ENCODE data around the gene ARF1. TPM values are rescaled to one million over a fixed set of nuclear protein-coding genes. Genes with fewer than 3 reads are reported as not detected.

ARF1 gene
- total and polyA plus RNA-seq, 2 of the 8 experiments (the other 6 are each of a cell fraction or from before 2014, with no cell fraction given), result 265 to 471 TPM

DNA sequence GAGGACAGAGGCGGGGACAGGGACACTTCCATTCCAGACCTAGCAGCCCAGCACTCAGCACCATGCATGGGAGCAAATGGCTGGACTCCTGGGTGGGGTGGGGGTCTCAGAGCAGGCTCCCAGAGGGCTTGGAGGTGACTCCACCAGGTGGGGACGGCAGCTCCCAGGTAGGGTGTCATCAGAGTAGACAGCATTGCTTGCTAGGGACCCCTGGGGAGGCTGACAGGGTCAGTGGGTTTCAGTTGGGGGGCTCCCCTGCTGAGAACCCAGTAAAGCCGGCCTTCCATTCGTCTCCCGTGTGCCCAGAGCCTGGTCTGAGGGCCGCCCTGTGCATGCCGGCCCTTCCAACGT, 62.5 kb downstream of the ARF1 start:
- peaks cover 23% of the 10 kb centered on the region for H3K79me1 ChIP-seq (ENCODE audit: low read depth, low read length)
- no peak overlapping the region for H3K56ac ChIP-seq (replicated peaks; ENCODE audit: insufficient read length, low read depth, low read length)
- no peaks in the 10 kb centered on the region for H3K9me3 ChIP-seq (ENCODE audit: insufficient read depth in 2 of 2, low read depth in 1 of 2, low read length in 1 of 2)
- no peak for DNase-seq (ENCODE audit: low read depth in 1 of 2, low spot score in 2 of 2)
- no peak overlapping the region for H3K23ac ChIP-seq (ENCODE audit: insufficient read length)
- H3K4ac ChIP-seq (replicated peaks; ENCODE audit: insufficient read length, low read depth, low read length), result no peak overlapping the region
- peaks cover 5% of the 10 kb centered on the region; the same call in 1 of the 2 replicates for H3K23me2 ChIP-seq (ENCODE audit: low read depth, low read length)
- no peak overlapping the region for H4K5ac ChIP-seq (ENCODE audit: insufficient read length, low read depth, low read length)
- no peak overlapping the region for H3K9ac ChIP-seq (replicated peaks in 1 of 4; ENCODE audit: extremely low read depth in 1 of 4, low read depth in 3 of 4, low read length in 3 of 4)
- no peak overlapping the region for H2BK12ac ChIP-seq (ENCODE audit: low read depth, low read length)
- peaks cover 0 to 18% (median 10%) of the 10 kb centered on the region in 4 experiments; a peak in 5 of 7 replicates for H3K4me1 ChIP-seq (replicated peaks in 1 of 4; ENCODE audit: control insufficient read depth in 3 of 4, insufficient read depth in 4 of 4, low read length in 3 of 4)
- no peak overlapping the region for H3K4me2 ChIP-seq (ENCODE audit: insufficient read depth in 1 of 2, low read depth in 2 of 2, low read length in 2 of 2)
- H2BK15ac ChIP-seq (ENCODE audit: low read length), result no peak overlapping the region
- H2BK120ac ChIP-seq (replicated peaks; ENCODE audit: low read depth, low read length), result no peak overlapping the region
- H4K91ac ChIP-seq (replicated peaks; ENCODE audit: insufficient read length, low read length), result no peak overlapping the region
- TF ChIP-seq PHF8 (conservative IDR thresholded peaks at IDR 0.05; ENCODE audit: low read depth, low read length), result no peak
- H2AFZ ChIP-seq (ENCODE audit: low read length), result no peak overlapping the region
- H3K36me3 ChIP-seq (ENCODE audit: control insufficient read depth in 2 of 4, insufficient read depth in 4 of 4, low read length in 3 of 4), result no peaks in the 10 kb centered on the region
- ChIA-PET POLR2A (ENCODE audit: partially characterized antibody) (interaction anchor here (1.0 to 1.8 kb wide), 2 partner anchors 12 to 20 kb away, joined by 3 to 7 read pairs; partner anchors contain the start of gene IBA57), CTCF (ENCODE audit: partially characterized antibody) (interaction anchor here (1.4 to 1.7 kb wide), 2 partner anchors 14 to 19 kb away, joined by 3 to 5 read pairs; no protein-coding TSS in a partner anchor)
- peaks cover 0 to 43% of the 10 kb centered on the region in 2 experiments; a peak in 3 of 4 replicates for H3K79me2 ChIP-seq (ENCODE audit: control insufficient read depth in 1 of 2, insufficient read depth in 2 of 2, low read length in 2 of 2)
- H3K18ac ChIP-seq (ENCODE audit: extremely low read depth, low read length), result no peak overlapping the region
- H2BK5ac ChIP-seq (ENCODE audit: low read depth, low read length), result no peak overlapping the region
- peaks cover 8 to 28% of the 10 kb centered on the region in 2 experiments for H4K20me1 ChIP-seq (replicated peaks in 1 of 2; ENCODE audit: control insufficient read depth in 1 of 2, insufficient read depth in 2 of 2, low read length in 2 of 2)
- FAIRE-seq, result no peak
- whole genome bisulfite sequencing, 2 experiments (ENCODE audit: extremely low coverage in 1 of 2, insufficient coverage in 1 of 2, insufficient read length in 1 of 2, insufficient replicate concordance in 2 of 2, low coverage in 1 of 2, low lambda C conversion rate in 2 of 2, missing lambda C conversion rate in 1 of 2), result 95% methylated on average over 8 of the region's 8 CpGs; no CpG with 5 or more reads in 1 of the 2 experiments
- no peak overlapping the region for H2BK20ac ChIP-seq (ENCODE audit: low read length)
- H3K27ac ChIP-seq (ENCODE audit: low read depth, low read length), result no peak overlapping the region
- no peak overlapping the region for H2AK5ac ChIP-seq (ENCODE audit: low read depth, low read length)
- no peak overlapping the region for H3K14ac ChIP-seq (ENCODE audit: insufficient read length)
- H4K8ac ChIP-seq (ENCODE audit: extremely low read depth, insufficient read depth, low read length), result no peak overlapping the region
- H3K27me3 ChIP-seq (replicated peaks in 1 of 4; ENCODE audit: control insufficient read depth in 3 of 4, extremely low read depth in 1 of 4, insufficient read depth in 3 of 4, low read length in 3 of 4), result no peaks in the 10 kb centered on the region
- H3K4me3 ChIP-seq (ENCODE audit: extremely low read depth in 1 of 4, insufficient read depth in 2 of 4, low read depth in 3 of 4, low read length in 4 of 4), result no peak overlapping the region
